ENCODE results near the gene TAS2R42.

Gene TAS2R42

DNA sequence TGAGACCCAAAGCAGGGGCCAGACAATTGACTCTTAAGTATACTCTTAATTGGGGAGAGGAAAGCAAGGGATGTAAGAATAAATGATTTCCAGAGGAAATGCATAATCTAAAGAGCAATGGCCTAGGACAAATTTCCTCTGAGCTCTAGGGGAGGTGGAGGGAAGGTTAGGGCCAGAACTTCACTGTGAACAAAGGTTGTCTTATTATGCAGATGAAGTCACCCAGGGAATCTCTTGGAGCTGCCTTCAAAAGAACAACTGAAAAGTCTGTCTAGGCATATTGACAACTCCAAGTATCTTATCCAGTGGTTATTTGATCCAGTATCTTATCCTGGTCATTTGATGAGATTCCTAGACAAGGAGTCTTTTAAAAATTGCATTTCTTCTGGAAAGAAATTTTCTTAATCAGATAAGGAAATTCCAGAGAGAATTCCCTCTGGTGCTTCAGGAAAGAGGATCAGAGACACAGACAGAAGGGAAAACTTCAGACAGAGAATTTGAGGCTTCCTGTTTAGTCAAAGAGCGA lies 32.3 kb downstream of the TAS2R42 start:
- in situ Hi-C loops (cut with HindIII; ENCODE audit: low sequenced_read_pairs) = no loop called here
- no peak for TF ChIP-seq CTCF (IDR thresholded peaks at IDR 0.05; ENCODE audit: low read depth, low read length, missing control alignments)

GRCh38 chr12:11152725-11153124 lies 34.0 kb downstream of the TAS2R42 start:
- no peak for DNase-seq (ENCODE audit: low read depth)
- H3K4me3 ChIP-seq (ENCODE audit: low read depth, low read length) = no peak overlapping the region
- in situ Hi-C loops (cut with HindIII; ENCODE audit: low sequenced_read_pairs) = no loop called here
- TF ChIP-seq CTCF (IDR thresholded peaks at IDR 0.05; ENCODE audit: low read depth, low read length, missing control alignments) = no peak

More for the DNA sequence above, 32.3 kb downstream of the TAS2R42 start:
- H3K4me3 ChIP-seq (ENCODE audit: low read depth, low read length) = no peak overlapping the region
- no peak for DNase-seq (ENCODE audit: low read depth)

DNA sequence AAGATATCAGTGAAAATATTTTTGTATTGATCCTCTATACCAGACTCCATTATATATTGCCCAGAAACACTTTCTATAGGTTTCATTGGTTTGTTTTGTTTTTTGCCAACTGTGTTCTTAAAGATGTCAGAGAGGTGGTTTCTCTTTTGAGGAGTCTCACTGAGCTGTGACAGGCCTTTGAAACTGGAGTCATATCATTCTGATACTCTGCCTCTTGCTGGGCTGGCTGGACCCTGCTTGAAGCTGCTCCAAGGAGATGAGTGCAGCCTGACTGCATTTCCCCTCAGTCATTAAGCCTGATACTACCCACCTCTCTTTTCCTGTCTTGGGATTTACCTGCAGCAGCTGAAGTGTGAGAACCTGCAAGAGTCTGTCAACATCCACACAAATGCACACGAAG lies 35.9 kb downstream of the TAS2R42 start:
- no peak for TF ChIP-seq CTCF (IDR thresholded peaks at IDR 0.05; ENCODE audit: low read depth, low read length, missing control alignments)
- no peak overlapping the region for H3K4me3 ChIP-seq (ENCODE audit: low read depth, low read length)
- DNase-seq (ENCODE audit: low read depth) = no peak
- in situ Hi-C loops (cut with HindIII; ENCODE audit: low sequenced_read_pairs) = no loop called here

GRCh38 chr12:11147420-11147819 lies 39.3 kb downstream of the TAS2R42 start:
- in situ Hi-C loops (cut with HindIII; ENCODE audit: low sequenced_read_pairs) = no loop called here
- TF ChIP-seq CTCF (IDR thresholded peaks at IDR 0.05; ENCODE audit: low read depth, low read length, missing control alignments) = no peak
- no peak for DNase-seq (ENCODE audit: low read depth)
- no peak overlapping the region for H3K4me3 ChIP-seq (ENCODE audit: low read depth, low read length)

DNA sequence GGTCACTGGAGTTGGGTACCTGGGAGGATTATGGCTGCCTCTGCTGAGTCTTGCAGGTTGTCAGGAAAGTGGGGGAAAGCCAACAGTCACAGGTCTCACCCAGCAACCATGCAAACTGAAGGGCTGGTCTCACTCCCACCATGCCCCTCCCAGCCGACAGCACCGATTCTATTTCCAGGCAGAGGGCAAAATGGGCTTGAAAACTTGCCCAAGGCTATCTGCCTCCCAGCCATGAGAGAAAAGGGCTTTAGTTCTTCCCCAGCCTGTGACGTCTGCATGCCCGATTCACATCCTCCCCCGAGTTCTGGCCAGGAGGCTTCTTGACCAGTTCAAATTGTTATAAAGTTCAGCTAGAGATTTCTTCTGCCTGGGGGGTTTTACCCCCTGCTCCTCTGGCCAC lies 42.4 kb downstream of the TAS2R42 start:
- DNase-seq (ENCODE audit: low read depth) = no peak
- no peak overlapping the region for H3K4me3 ChIP-seq (ENCODE audit: low read depth, low read length)
- in situ Hi-C loops (cut with HindIII; ENCODE audit: low sequenced_read_pairs) = no loop called here
- no peak for TF ChIP-seq CTCF (IDR thresholded peaks at IDR 0.05; ENCODE audit: low read depth, low read length, missing control alignments)

DNA sequence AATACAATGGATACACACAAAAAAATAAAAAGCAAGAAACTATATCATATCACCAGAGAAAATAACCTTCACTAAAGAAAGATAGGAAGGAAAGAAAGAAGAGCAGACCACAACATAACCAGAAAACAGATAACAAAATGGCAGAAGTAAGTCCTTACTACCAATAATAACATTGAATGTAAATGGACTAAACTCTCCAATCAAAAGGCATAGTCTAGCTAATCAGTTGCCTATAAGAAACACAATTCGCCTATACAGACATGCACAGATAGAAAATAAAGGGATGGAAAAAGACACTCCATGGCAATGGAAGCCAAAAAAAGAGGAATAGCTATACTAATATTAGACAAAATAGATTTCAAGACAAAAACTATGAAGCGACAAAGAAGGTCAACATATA lies 43.4 kb downstream of the TAS2R42 start:
- DNase-seq (ENCODE audit: low read depth) = no peak
- TF ChIP-seq CTCF (IDR thresholded peaks at IDR 0.05; ENCODE audit: low read depth, low read length, missing control alignments) = no peak
- in situ Hi-C loops (cut with HindIII; ENCODE audit: low sequenced_read_pairs) = no loop called here
- no peak overlapping the region for H3K4me3 ChIP-seq (ENCODE audit: low read depth, low read length)

DNA sequence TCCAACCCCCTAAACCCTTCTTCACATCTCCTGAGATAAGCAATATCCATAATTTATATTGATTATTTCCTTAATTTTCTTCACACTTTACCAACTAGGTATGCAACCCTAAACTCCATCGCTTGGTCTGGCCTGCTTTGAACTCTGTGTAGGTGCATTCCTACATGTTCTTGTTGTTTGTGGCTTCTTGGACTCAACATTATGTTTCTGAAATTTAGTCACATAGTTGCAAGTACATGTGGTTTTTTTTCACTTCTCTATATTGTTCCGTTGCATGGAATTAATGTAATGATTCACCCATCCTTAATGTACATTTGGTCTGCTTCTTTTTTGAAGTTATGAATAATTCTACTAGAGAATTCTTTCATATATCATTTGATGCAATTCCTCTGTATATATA lies 50.7 kb downstream of the TAS2R42 start:
- no peak overlapping the region for H3K4me3 ChIP-seq (ENCODE audit: low read depth, low read length)
- TF ChIP-seq CTCF (IDR thresholded peaks at IDR 0.05; ENCODE audit: low read depth, low read length, missing control alignments) = no peak
- DNase-seq (ENCODE audit: low read depth) = no peak
- in situ Hi-C loops (cut with HindIII; ENCODE audit: low sequenced_read_pairs) = no loop called here
